CD4-positive, alpha-beta T cell treated with Interleukin-4 for 4 hours (primary cell): Measurements from ENCODE around the gene RITA1.

Experiments
- DNase-seq: peaks from one replicate; pipeline ENCODE4 v3.0.0-alpha.2; 2020

Gene RITA1

DNA sequence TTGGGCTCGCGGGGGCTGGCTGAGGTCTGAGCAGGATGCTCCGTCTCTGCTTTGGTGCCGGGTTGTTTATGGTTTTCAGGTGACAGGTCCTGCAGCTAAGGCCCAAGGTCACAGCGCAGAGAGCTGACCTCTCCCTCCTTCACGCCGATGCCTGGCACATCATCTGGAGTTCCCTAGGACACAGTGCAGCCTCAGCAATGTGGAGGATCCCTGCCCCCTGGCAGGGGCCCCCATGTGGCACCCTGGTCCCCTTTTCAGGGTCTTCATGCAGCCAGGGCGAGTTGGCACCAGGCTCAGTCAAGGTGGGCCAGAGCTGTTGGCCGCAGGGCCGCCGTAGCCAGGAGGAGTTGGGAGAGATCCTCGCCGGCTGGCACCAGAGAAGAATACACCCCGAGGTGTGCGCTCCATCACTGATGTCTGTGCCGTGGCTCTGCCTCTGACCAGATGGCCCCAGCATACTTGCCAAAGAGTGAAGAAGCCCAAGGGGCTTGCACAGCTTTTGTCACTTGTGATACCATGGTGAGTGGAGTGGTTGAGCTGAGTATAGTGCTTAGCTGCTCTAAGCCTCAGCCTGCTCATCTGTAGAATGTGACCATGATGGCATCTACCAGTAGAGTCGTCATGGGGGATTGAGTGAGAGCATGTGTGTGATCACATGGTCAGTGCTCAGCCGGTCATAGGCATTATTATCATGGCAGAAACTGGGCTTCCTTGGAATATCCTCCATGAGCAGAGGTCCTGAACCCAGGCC, 46.7 kb downstream of the RITA1 start:
- DNase-seq: no peak

DNA sequence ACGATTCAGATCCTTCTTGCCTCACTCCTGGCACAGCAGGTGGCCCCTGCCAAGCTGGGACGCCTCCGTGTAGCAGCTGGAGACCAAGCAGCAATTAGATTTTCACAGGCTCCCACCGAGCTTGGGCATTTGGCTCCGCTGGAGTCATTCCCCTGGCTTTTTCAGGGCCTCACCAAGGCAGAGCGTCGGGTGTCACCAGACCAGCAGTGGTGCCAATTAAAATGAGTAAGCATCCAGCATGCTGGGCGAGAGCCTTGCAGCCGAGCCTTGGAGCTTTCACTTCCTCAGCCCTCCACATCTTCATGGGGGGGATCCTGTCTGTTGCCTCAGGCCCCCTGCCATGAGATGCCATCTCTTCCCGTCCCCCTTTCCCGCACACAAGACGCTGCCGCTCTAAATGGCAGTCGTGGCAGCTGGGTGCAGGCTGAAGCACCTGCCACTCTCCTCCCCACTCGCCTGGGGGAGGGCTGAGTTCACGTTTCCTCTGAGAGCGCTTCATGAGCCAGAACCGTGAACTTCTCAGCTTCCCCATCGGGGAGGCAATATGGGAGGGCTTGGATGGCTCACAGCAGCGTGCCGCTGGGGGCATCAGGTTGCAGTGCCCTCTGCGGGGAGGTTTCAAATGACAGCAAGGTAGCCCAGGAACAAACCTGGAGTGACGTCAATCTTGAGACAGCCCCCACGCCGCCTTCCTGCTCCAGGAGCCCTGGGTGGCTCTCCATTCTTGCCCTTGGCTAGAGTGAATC, 47.5 kb downstream of the RITA1 start:
- DNase-seq: peak; percentile 61

DNA sequence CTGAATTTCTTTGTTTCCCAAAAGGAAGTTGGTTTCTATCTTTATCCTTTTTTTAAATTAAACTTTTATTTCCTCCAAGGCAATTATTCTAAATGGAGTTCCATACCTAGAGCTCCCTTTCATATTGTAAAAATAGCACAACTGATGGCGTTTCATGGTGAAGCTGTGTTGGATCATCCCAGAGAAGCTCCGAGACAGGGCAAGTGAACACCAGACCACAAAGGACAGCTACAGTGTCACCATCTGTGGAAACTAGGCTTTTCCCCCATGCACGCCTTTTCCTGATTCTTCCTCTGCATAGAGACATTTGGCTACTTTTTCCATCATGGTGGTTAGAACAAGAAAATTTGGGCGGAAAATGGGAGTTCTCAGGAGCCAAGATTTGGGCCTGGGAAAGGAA, 48.4 kb downstream of the RITA1 start:
- no peak for DNase-seq

DNA sequence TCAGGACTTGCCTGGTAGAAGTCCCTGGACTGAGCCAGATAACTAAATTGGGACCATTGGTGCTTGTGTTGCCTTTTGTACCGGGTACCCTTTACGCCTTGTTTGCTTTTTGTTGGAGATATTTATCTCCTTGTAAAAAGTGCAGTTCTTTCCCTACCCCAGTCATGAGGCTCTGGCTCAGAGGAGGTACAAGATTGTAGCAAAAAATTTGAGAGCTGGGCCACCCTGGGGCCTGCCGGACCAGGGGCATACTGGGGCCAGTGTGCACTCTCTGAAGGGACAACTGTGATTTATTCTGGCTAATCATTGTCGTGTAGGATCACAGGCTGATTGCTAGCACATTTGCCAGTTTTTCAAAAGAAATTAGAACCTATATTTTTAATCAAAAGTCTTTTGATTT, 49.0 kb downstream of the RITA1 start:
- no peak for DNase-seq

DNA sequence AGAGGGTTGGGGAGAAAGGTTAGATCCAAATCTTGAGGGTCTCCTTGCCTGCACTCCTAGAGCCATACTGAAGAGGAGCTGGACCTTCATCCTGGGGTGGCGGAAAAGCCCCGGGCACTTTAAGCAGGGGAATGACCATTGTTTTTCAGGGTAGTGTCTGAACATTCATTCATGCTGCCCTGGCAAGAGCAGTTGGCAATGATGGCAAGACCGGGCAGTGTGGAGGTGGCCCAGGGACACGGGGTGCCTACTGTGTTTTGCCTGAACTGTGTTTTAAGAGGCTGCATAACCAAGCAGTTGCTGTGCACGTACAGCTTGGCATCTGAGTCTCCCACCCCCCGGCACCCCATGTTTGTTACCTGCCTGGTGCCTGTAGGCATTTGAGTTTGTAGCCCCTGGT, 50.5 kb downstream of the RITA1 start:
- no peak for DNase-seq

DNA sequence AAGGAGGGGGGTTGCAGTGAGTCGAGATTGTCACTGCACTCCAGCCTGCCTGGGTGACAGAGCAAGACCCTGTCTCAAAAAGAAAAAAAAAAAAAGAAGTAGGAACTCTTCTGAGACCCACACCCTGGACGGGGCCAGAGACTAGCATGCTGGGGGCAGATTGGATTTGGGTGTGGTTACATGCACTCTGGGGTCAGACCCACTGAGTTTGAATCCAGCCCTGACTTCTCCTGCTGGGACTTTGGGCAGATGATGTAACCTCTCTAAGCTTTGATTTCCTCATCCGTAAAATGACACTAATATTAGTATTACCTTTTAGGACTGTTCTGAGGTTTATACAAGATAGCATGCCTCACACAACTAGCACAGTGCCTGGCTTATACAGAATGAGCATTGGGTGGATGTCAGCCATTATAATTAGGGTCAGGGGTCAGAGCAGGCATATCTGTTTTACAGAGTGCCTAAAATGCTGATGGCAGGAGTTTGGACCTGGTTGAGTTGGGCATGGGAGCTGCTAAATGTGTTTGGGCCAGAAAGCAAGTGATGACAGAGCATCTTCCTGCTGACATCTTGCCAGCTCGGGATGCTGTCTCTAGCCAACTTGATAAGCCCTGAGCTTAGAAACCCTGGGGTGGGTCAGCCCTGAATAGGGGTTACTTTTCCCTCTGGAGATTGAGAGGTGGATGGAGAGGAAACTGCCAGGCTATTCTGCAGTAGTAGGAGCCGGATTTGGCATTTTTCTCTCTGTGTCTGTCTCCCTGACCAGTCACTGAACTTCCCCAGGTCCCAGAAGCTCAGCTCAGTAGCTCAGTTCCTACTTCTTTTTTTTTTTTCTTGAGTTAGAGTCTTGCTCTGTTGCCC, 51.2 kb downstream of the RITA1 start:
- no peak for DNase-seq

DNA sequence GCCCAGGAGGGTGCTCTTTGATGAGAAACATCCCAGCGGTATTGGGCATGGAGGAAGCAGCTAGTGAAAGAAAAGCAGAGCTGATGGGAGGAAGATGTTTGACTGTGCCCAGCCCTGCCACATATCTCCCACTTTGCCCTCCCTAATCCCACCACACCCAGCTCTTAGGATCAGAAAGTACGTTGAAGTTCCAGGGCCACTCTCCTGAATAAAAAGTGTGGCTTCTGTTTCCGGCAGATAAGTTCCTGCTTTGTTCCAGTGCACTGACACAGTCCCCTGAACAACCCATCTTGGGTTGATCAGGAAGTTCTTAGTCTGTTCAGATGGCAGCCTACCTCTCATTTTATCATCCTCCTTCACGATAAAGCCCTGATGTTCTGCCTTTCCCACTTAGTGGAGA, 52.2 kb downstream of the RITA1 start:
- DNase-seq: no peak

DNA sequence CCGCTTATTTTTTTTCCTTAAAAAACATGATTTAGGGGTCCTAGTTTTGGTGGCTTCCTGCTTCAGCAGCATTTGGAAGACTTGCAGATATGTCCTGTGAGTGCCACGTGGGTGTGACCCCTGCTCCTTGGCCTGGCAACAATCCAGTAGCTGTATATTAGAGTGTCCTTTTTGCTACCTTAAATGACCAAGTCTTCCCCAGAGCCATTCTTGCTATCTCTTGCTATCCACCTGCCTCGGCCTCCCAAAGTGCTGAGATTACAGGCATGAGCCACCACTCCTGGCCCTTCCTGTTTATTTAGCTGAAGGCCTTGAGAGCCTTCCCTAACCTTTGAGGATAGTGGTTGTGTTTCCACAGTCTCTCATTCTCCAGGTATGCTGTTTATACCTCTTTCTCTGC, 52.8 kb downstream of the RITA1 start:
- no peak for DNase-seq

DNA sequence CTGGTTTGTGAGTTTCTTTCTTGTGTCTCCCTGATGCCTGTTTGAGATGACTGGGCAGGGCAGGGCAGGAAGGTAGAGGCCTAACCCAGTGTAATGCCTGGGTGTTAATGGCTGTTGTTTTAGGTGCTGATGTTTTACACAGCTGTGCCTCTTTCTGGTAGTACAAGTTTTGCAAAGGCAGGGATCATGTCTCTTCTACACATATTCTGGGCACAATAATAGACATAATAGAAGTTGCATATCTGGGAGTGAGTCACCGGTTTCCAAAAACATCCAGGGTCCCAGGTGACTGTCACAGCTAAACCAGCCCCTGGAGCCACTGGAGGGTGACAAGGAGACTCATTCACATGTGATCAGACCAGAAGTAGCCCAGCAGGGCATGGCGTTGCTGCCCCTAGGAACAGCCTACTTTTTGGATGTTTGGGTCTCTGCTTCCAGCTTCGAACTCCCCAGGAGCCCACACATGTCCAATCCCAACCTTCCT, 53.8 kb downstream of the RITA1 start:
- DNase-seq: no peak

DNA sequence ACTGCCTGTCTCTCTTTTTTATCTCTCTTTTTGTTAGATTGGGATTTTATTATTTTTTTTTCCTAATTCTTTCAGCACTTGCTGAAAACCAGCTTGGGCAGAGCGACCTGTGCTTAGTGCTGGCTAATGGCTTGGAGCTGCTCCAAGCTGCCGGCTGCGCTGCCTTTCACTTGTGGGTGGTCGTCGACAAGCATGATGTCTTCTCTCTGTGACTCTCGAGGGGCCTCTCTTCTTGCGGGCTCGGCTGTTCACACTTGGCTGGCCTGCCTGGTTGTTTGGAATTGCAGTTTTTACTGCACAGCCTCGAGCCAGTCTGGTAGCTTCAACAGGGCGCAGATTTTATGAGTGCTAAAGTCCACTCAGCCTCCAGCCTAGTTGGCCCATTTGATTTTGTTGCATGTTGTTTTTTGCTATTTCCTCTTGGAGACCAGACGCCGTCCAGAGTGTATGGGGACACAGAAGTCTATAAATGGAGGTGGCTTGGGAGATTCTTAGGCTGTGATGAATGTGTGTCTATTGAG, 54.4 kb downstream of the RITA1 start:
- DNase-seq: no peak

DNA sequence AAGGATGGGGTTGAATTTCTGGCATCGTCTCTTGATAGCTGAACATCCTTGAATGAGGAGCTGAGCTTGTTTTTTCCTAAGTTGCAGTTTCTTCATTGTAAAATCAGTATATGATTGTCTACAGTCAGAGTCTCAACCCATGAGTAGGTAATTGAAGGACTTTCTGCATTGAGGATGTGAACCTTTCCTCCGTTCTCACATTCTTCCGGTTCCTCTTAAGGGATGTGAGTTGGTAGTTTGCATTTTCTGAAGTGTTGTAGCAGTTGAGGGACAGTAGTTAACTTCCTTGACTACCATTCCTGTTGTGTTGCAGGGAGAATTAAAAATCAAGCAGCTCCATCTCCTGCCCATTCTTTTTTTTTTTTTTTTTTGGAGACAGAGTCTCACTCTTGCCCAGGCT, 54.9 kb downstream of the RITA1 start:
- no peak for DNase-seq

DNA sequence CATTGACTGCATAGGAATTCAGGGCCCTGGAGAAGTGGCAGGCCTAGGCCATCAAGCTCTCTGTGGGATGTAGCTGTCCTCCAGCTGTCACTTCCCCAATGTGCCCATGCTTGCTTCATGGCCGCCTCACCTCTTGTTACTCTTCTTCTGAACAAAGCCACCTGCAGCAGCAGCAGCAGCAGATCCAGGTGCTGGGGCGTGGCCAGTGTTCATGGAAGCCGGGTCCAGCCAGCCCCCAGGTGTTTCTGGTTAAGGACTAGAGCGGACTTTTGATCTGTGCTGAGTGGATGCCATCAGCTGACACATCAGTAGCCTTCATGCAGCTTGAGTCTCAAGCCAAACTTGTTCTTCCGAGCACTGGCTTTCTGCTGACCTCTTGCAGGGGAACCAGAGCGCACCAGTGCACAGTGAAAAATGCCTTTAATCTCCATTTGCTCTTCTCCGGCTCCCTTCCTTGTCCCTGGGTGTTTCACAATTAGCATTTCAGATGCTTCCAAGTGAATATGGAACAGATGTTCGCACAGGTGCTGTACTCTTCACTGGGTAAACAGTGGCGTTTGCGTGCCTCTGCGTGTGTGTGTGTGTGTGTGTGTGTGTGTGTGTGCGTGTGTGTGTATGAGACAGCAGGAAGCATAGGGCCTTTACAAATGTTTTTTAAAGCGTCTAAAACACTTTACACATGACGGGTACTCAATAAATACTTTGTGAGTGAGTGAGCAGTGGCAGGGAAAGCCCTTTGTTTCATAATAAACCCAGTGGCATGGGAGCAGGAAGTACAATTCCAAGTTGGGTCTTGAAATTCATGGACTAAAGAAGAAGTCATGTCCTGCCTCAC, 55.9 kb downstream of the RITA1 start:
- no peak for DNase-seq
